Measurements from ENCODE around the gene PROK2. TPM values are rescaled to one million over a fixed set of nuclear protein-coding genes. Genes with fewer than 3 reads are reported as not detected.

Gene PROK2
- total RNA-seq, 1 experiment from 2014 or later = 1.4 TPM

GRCh38 chr3:71806736-71807135 is 21.8 kb upstream of the PROK2 start:
- no peaks in the 10 kb centered on the region; the same call in none of the 2 replicates for H3K27me3 Mint-ChIP-seq (ENCODE audit: low read depth)
- Histone ChIP-seq H4K20me1 (ENCODE audit: control insufficient read depth, insufficient read depth, insufficient read length) (no peaks in the 10 kb centered on the region), H2AFZ (ENCODE audit: low read length) (no peak overlapping the region), H4K91ac (ENCODE audit: insufficient read length, low read depth, low read length) (no peak overlapping the region), H2BK20ac (ENCODE audit: low read depth, low read length, poor library complexity, severe bottlenecking) (no peak overlapping the region), H3K9ac (ENCODE audit: extremely low read depth, insufficient read length, low read length) (no peak overlapping the region), H2BK120ac (ENCODE audit: low read depth, low read length, poor library complexity, severe bottlenecking) (no peak overlapping the region), H3K4me2 (ENCODE audit: insufficient read depth, insufficient read length, low read length) (no peak overlapping the region), H3K14ac (ENCODE audit: insufficient read depth, low read length) (no peak overlapping the region), H2BK12ac (ENCODE audit: insufficient read length, low read depth, low read length) (no peak overlapping the region), H2BK15ac (ENCODE audit: low read depth, low read length) (no peak overlapping the region), H2BK5ac (ENCODE audit: insufficient read length, low read length) (no peak overlapping the region), H3K79me2 (ENCODE audit: insufficient read depth, low read length) (no peaks in the 10 kb centered on the region), H3K56ac (ENCODE audit: insufficient read length, low read depth, low read length) (no peak overlapping the region), H4K8ac (replicated peaks; ENCODE audit: insufficient read length, low read depth, low read length) (no peak overlapping the region), H3K18ac (ENCODE audit: insufficient read length, low read depth, low read length) (no peak overlapping the region), H3K9me3 (ENCODE audit: control insufficient read depth, low read depth, low read length) (no peaks in the 10 kb centered on the region), H3K27me3 (ENCODE audit: insufficient read depth, low read length) (no peaks in the 10 kb centered on the region), H3K23ac (ENCODE audit: insufficient read length, low read depth, low read length) (no peak overlapping the region), H2AK5ac (ENCODE audit: insufficient read length, low read length) (no peak overlapping the region), H3K79me1 (ENCODE audit: insufficient read depth, low read depth, low read length, poor library complexity, severe bottlenecking) (no peaks in the 10 kb centered on the region), H3K4me1 (ENCODE audit: insufficient read depth, low read length) (no peaks in the 10 kb centered on the region; the same call in 1 of the 2 replicates), H3K4ac (ENCODE audit: low read depth, low read length) (no peak overlapping the region), H3K23me2 (ENCODE audit: insufficient read length, low read depth, low read length, poor library complexity, severe bottlenecking) (no peaks in the 10 kb centered on the region), H4K5ac (ENCODE audit: insufficient read length, low read depth, low read length) (no peak overlapping the region), H3K27ac (ENCODE audit: insufficient read length, low read depth, low read length) (no peak overlapping the region), H3T11ph (ENCODE audit: low read length) (no peak overlapping the region)
- TF ChIP-seq CTCF (conservative IDR thresholded peaks at IDR 0.05) = no peak
- no peaks in the 10 kb centered on the region for H3K36me3 Mint-ChIP-seq (ENCODE audit: insufficient read depth in 1 of 3, low read depth in 3 of 3)
- DNase-seq = no peak
- WGBS (ENCODE audit: extremely low coverage, insufficient read length, low lambda C conversion rate) = no CpG with 5 or more reads among the region's 3 CpGs
- no peaks in the 10 kb centered on the region for H3K9me3 Mint-ChIP-seq
- H3K4me1 Mint-ChIP-seq = peaks cover 20 to 22% of the 10 kb centered on the region in 2 experiments
- H3K4me3 Mint-ChIP-seq = no peak overlapping the region
- no peak overlapping the region; a peak in 1 of 7 replicates for H3K27ac Mint-ChIP-seq

All from H9 (cell line).